Left lung (tissue), 10 donors: ENCODE data around the gene ZNF30. TPM values are rescaled to one million over a fixed set of nuclear protein-coding genes. Genes with fewer than 3 reads are reported as not detected.
"Not testable (repeated sequence)": the region's sequence is repeated elsewhere in the genome, so short reads cannot be mapped to it uniquely, and the experiment has no call there.

Experiments used
- ATAC-seq: fragments of 200-7000 bp; cut with Tn5 transposase; one replicate; pipeline ENCODE4 v1.9.1; 2020; ENCODE audit warnings: moderate library complexity
- DNase-seq, 4 donors: peaks; one replicate each; pipeline ENCODE4 v3.0.0-alpha.2; 2013 to 2020
- H3K27ac ChIP-seq, 2 donors: fragments of 200-600 bp; sonication (generic) in 1 of 2; one replicate each; pipeline versions ENCODE4 v1.5.0 to v1.8.0; 2020 to 2021
- H3K27me3 ChIP-seq, 2 donors: fragments of 200-600 bp; sonication (generic) in 1 of 2; one replicate each; pipeline versions ENCODE4 v1.5.0 to v1.8.0; 2020 to 2021
- H3K36me3 ChIP-seq, 2 donors: fragments of 200-600 bp; sonication (generic) in 1 of 2; one replicate each; pipeline versions ENCODE4 v1.5.0 to v1.8.0; 2020 to 2021
- H3K4me1 ChIP-seq, 2 donors: fragments of 200-600 bp; one replicate each; pipeline ENCODE4 v1.8.0; 2021
- H3K4me3 ChIP-seq, 2 donors: fragments of 200-600 bp; sonication (generic) in 1 of 2; one replicate each; pipeline versions ENCODE4 v1.5.0 to v1.8.0; 2020 to 2021; ENCODE audit warnings: mild to moderate bottlenecking in 1 of 2
- H3K9me3 ChIP-seq, 2 donors: fragments of 200-600 bp; sonication (generic) in 1 of 2; one replicate each; pipeline versions ENCODE4 v1.5.0 to v1.8.0; 2020 to 2021
- intact Hi-C, 2 donors: fragments of 100-400 bp; cut with DNase I; formaldehyde crosslinking; loops; one replicate each; pipeline versions ENCODE4 v1.11.2 to v1.14.2; 2022
- polyA plus RNA-seq, 6 donors: library from polyadenylated mRNA; unstranded; fragments of 120-200 nt; gene quantifications; one replicate each; pipeline ENCODE4 v1.2.1, GENCODE V29; 2013; ENCODE audit not compliant: insufficient read length in 6 of 6
- total RNA-seq, 2 donors: library from RNA; stranded (reverse); fragmentation: NEBNext Ultra II Directional; extraction: Animal tissue kit (Norgen Biotek cat#: 25700); gene quantifications; one replicate each; pipeline ENCODE4 v1.2.1, GENCODE V29; 2021
- TF ChIP-seq, protein P1 (sequence below), 2 donors: fragments of 200-600 bp; sonication (generic) in 1 of 2; IDR thresholded peaks; one replicate each; pipeline versions ENCODE4 v1.5.0 to v1.8.0; 2021; ENCODE audit warnings: antibody characterized with exemption in 2 of 2
- donor health status: DM: no; HTN: yes; CAD: no.
- donor health status: DM: no; HTN: no; CAD: no.

Gene ZNF30
- total and polyA plus RNA-seq, 8 donors = 3.5 to 10.4 (median 7.5) TPM

DNA sequence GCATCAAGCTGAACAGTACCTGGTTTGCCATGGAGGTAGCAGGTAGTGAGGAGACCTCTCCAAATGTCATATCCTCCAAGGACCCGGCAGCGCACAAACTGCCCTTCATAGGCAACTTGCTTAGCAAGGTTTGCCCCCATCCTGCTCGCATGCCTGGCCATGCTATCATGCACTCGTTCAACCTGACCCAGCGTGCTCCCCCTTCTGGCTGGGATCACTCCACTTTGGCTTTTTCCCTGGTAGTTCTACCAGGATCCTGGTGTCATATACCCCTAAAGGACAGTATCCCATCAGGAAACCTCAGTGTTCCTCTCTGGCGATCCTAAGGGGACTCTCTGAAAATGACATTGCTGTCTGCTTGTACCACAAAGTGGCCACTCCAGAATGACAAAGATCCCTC, 38.6 kb upstream of the ZNF30 start:
- ATAC-seq (no peak), DNase-seq (no peak)
- intact Hi-C loops = no loop called here
- Histone ChIP-seq H3K4me1 (no peaks in the 10 kb centered on the region), H3K27ac (no peak overlapping the region), H3K36me3 (no peaks in the 10 kb centered on the region), H3K9me3 (peaks cover 6 to 44% of the 10 kb centered on the region in 2 donors), H3K27me3 (no peaks in the 10 kb centered on the region), H3K4me3 (no peak overlapping the region)
- TF ChIP-seq, protein P1, sequence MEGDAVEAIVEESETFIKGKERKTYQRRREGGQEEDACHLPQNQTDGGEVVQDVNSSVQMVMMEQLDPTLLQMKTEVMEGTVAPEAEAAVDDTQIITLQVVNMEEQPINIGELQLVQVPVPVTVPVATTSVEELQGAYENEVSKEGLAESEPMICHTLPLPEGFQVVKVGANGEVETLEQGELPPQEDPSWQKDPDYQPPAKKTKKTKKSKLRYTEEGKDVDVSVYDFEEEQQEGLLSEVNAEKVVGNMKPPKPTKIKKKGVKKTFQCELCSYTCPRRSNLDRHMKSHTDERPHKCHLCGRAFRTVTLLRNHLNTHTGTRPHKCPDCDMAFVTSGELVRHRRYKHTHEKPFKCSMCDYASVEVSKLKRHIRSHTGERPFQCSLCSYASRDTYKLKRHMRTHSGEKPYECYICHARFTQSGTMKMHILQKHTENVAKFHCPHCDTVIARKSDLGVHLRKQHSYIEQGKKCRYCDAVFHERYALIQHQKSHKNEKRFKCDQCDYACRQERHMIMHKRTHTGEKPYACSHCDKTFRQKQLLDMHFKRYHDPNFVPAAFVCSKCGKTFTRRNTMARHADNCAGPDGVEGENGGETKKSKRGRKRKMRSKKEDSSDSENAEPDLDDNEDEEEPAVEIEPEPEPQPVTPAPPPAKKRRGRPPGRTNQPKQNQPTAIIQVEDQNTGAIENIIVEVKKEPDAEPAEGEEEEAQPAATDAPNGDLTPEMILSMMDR (IDR thresholded peaks at IDR 0.05) = no peak

GRCh38 chr19:34900245-34900644, 26.5 kb upstream of the ZNF30 start:
- no peaks in the 10 kb centered on the region for H3K4me1 ChIP-seq
- H3K27me3 ChIP-seq = peaks cover 12 to 20% of the 10 kb centered on the region in 2 donors
- intact Hi-C loops = no loop called here
- DNase-seq = no peak
- no peak overlapping the region for H3K27ac ChIP-seq
- ATAC-seq = no peak
- H3K9me3 ChIP-seq = no peaks in the 10 kb centered on the region
- no peak overlapping the region for H3K4me3 ChIP-seq
- TF ChIP-seq, protein P1 (IDR thresholded peaks at IDR 0.05) = no peak
- H3K36me3 ChIP-seq = no peaks in the 10 kb centered on the region

- H3K9me3 ChIP-seq = no peaks in the 10 kb centered on the region
- H3K4me1 ChIP-seq = no peaks in the 10 kb centered on the region
- intact Hi-C loops = no loop called here
- H3K27me3 ChIP-seq = peaks cover 27 to 52% of the 10 kb centered on the region in 2 donors
- no peak for ATAC-seq
- no peak overlapping the region for H3K4me3 ChIP-seq
- H3K36me3 ChIP-seq = no peaks in the 10 kb centered on the region
- no peak overlapping the region for H3K27ac ChIP-seq
- DNase-seq = peak in 1 of 4 donors; percentile 60
- TF ChIP-seq, protein P1 (IDR thresholded peaks at IDR 0.05) = no peak
Observed at GRCh38 chr19:34904664-34905527, 21.8 kb upstream of the ZNF30 start.

GRCh38 chr19:34910770-34911169, 15.9 kb upstream of the ZNF30 start:
- TF ChIP-seq, protein P1 (IDR thresholded peaks at IDR 0.05) = no peak
- peaks cover 0 to 6% of the 10 kb centered on the region in 2 donors for H3K9me3 ChIP-seq
- peaks cover 10 to 26% of the 10 kb centered on the region in 2 donors for H3K27me3 ChIP-seq
- DNase-seq = no peak
- no peak overlapping the region for H3K4me3 ChIP-seq
- no peak for ATAC-seq
- no peaks in the 10 kb centered on the region for H3K4me1 ChIP-seq
- intact Hi-C loops = no loop called here
- no peak overlapping the region for H3K27ac ChIP-seq
- H3K36me3 ChIP-seq = no peaks in the 10 kb centered on the region

- H3K9me3 ChIP-seq = peaks cover 0 to 41% of the 10 kb centered on the region in 2 donors
- DNase-seq, ATAC-seq, intact Hi-C loops, H3K36me3 ChIP-seq, H3K27me3 ChIP-seq, H3K4me3 ChIP-seq, H3K27ac ChIP-seq, H3K4me1 ChIP-seq: not testable (repeated sequence)
Observed at GRCh38 chr19:34917144-34917543, 9.6 kb upstream of the ZNF30 start.
